Adrenal gland (tissue), 5 donors: ENCODE measurements around the gene TFDP1.

ENCODE experiments used
- POLR2A ChIP-seq, 2 donors: fragments of 450-650 bp; IDR thresholded peaks; one replicate each; pipeline ENCODE4 v1.6.1; 2017; ENCODE audit warnings: antibody characterized with exemption in 2 of 2, mild to moderate bottlenecking in 2 of 2, moderate library complexity in 1 of 2
- TF ChIP-seq, protein P1 (sequence below), 6 experiments: fragments of 450-650 bp in 4 of 6; fragments of 200-600 bp in 2 of 6; sonication (generic) in 1 of 6; IDR thresholded peaks; 1 replicate in 5 of 6; 2 replicates in 1 of 6; pipeline versions ENCODE4 v1.5.1 to v1.8.0; 2016 to 2021; ENCODE audit warnings: antibody characterized with exemption in 6 of 6, mild to moderate bottlenecking in 2 of 6, moderate library complexity in 1 of 6
- donor health status: DM: no; HTN: no; CAD: no.

DNA sequence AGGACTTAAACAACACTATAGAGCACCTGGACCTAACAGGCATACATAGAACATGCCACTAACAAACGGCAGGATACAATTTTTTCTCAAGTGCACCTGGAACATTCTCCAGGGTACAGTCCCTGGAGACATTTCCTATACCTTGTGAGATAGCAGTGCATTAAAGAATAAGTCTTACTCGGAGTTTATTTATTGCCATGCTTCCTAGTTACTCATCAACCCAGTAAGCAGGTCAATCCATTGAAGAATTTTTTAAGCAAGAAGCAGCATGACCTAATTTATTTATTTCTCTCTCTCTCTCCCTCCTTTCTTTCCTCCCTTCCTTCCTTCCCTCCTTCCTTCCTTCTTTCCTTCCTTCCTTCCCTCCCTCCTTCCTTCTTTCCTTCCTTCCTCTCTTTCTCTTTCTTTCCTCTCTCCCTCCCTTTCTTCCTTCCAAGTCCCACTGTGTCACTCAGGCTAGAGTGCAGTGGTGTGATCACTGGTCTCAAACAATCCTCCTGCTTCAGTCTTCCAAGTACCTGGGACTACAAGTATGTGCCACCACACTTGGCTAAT lies 6.6 kb upstream of the TFDP1 start:
- TF ChIP-seq, protein P1, sequence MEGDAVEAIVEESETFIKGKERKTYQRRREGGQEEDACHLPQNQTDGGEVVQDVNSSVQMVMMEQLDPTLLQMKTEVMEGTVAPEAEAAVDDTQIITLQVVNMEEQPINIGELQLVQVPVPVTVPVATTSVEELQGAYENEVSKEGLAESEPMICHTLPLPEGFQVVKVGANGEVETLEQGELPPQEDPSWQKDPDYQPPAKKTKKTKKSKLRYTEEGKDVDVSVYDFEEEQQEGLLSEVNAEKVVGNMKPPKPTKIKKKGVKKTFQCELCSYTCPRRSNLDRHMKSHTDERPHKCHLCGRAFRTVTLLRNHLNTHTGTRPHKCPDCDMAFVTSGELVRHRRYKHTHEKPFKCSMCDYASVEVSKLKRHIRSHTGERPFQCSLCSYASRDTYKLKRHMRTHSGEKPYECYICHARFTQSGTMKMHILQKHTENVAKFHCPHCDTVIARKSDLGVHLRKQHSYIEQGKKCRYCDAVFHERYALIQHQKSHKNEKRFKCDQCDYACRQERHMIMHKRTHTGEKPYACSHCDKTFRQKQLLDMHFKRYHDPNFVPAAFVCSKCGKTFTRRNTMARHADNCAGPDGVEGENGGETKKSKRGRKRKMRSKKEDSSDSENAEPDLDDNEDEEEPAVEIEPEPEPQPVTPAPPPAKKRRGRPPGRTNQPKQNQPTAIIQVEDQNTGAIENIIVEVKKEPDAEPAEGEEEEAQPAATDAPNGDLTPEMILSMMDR (IDR thresholded peaks at IDR 0.05) = no peak
- TF ChIP-seq POLR2A (IDR thresholded peaks at IDR 0.05) = no peak
